Fibroblast of skin of scalp (primary cell): Measurements from ENCODE around the gene HPS3.

Source experiments
- DNase-seq: peaks from one replicate; pipeline ENCODE4 v3.0.0-alpha.2; 2013

HPS3 gene

DNA sequence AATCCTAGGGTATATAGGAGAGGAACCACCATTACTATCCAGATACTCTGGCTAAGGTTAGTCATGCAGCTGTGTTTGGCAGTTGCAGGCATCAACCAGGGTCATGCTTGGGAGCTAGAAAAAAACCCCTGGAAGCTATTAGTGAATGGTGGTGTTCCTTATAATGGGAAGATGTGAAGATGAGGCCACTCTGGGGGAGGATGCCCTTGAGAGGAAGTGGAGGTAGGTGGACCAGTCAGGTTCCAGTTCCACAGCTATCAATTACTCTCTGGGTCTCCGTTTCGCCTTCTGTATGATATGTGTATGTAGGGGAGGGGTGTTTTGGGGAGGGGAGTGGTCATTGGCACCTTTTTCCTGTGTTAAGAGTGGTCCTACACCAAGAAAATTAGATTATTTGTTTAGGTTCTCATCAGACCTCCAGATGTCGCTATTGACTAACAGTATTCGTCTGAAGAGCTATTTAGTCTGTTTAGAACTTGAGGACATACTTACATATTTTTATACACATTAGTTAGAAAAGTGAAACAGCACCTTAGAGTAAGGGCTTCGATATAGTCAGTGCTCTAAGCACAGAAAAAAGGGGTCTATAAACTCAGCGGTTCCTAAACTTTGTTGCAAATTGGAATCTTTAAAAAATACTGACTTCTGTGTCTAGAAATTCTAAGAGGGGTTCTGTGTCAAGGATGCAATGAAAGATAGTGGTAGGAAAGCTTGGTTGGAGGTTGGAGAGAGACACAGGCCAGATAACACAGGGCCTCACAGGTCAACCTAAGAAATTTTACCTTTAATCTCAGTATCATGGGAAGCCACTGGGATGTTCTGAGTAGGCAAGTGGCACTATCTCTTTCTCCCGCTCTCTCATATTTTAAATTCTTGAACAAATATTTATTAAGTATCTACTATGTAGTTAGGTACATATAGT is 9.1 kb upstream of the HPS3 start:
- DNase-seq = peak; percentile 68

- peak; percentile 7 for DNase-seq
These were observed 6.5 kb upstream of the HPS3 start for GRCh38 chr3:149122721-149123578.

DNA sequence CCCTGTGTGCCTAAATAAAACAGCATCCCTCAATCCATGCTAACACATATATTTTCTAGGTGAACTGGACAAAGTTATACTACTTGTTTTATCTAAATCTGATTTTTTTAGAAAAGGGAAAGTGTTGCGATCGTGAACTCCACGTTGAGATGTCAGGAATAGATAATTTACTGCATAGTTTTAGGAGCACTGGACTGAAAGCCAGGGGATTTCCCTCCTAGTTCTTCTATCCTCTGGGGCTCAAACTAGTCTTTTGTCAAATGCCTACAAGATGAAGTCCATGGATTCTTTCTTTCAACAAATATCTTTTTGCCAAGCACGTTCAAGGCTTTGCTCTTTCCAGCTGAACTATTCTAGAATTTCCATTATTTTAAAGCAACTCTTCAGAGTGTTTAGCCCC is 617 bp upstream of the HPS3 start:
- DNase-seq = peak; percentile 8

- DNase-seq = no peak
These were observed 2.2 kb downstream of the HPS3 start for GRCh38 chr3:149131589-149131988.

- DNase-seq = no peak
These were observed 5.1 kb downstream of the HPS3 start for GRCh38 chr3:149134575-149134974.

DNA sequence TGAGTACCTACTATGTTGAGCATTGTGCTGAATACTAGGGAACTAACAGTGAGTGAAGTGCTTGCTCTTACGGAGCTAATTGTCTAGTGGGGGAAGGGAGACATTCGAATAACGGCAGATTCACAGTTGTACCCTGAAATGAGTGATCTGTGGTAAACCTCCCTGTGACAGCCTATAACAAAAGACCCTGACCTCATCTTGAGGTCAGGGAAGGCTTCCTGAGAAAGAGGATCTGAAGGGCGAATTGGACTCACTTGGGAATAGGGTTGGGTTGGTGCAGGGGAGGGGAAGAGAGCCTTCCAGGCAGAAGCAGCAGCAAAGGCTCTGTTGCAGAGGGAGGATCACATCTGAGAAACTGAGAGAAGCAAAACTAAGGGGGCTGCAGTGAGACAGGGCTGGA is 13.2 kb downstream of the HPS3 start:
- no peak for DNase-seq

DNA sequence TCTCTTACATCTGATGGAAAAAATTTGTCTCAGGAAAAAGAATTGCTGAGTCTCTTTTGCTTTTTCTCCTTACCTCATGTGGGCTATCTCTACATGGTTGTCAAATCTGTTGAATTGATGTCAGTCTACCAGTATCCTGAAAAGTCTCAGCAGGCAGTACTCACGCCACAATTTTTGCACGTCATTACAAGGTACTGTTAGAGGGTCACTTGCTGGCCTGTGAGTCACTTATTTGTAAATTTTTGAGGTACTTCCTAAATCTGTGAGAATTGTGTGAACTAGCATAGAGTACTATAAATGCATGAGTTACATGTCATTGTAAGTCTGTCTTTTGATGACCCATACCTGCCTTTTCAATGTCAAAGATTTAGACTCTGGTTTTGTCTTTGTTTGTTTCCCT is 15.9 kb downstream of the HPS3 start:
- DNase-seq = no peak

DNA sequence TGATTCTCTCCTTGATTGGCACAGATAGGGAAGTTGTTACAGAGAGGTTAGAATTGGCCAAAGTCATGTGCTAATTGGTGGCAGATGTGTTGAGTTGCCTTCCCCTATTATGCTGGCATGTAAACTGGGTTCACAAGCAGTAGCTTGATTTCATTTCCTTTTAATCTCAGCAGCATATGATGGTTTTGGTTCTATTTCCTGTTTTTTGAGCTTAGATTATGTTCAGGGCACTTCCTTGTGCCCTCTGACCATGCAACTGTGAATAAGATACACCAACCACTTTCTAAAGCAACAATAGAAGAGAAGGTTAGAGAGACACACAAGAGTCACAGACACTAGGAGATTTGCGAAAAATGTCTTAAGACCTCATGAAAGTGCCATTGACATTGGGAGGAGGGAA is 16.5 kb downstream of the HPS3 start:
- DNase-seq = no peak

DNA sequence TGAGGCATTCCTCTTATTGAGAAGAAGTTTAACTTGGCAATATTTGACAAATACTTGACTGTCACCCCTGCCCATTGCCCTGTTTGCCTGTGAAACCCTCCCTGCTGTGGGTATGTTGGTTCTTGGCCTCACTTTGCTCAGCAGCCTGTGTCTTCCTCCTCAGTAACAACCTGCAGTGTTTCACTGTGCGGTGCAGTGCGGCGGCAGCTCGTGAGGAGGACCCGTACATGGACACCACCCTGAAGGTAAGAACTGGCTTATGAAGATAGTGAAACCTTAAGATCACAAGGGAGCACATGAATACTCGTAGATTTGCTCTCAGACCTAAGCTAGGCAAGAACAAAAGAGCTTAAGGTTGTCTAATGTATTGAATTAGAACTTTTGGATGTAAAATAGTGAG is 21.0 kb downstream of the HPS3 start:
- no peak for DNase-seq

GRCh38 chr3:149151843-149152242 is 22.4 kb downstream of the HPS3 start:
- DNase-seq = peak; percentile 51

- peak; percentile 15 for DNase-seq
These were observed 23.0 kb downstream of the HPS3 start for GRCh38 chr3:149152420-149152819.

DNA sequence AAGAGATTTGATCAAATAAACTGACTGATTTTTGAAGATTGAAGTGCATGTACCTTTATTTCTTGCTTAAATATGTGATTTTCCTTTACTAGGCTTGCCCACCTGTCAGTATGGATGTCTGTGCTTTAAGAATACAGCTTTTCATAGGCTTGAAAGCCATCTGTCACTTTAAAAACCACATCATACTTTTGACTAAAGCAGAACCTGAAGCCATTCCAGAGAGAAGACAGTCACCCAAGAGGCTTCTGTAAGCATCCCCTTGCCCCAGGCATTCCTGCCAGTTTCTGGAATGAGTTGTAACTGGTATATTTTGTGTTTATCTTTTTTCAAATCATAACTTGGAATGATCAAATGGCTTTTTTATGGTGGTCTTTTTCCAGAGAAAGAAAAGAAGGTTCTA is 24.0 kb downstream of the HPS3 start:
- no peak for DNase-seq

DNA sequence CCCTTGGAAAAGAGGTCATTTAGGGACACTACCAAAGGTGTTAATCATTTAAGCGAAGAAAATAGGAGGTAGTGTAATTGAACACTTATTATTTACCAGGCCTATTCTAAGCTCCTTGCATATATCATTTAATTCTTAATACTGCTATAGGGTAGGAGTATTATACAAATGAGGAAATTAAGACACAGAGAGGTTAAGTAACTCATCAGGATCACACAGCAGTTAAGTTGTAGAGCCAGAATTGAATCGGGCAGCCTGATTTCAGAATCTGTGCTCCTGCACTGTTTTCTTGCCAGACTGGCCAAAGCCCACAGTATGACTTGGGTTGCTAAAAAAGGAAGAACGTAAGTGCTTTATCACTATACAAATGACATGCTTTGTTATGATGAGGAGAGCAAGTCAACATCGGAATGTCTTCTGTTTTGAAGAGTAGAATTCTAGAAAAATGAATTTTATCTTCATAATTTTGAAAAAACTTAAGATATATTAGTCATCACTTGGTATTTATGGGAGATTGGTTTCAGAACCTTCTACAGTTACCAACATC is 31.4 kb downstream of the HPS3 start:
- peak; percentile 8 for DNase-seq

DNA sequence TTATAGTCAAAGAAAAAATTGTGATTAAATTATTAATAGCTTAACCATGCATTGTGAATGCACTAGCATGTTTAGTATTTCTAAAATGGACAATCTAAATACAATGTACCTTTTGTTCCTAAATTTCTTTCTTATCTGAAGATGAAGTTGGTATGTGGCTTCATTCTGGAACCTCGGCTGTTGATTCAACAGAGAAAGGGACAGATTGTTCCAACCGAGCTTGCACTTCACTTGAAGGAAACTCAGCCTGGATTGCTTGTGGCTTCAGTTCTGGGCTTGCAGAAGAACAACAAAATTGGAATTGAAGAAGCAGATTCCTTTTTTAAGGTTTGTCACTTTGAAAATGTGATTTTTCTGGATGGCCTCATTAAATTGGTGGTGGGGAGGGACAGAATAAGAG is 32.6 kb downstream of the HPS3 start:
- DNase-seq = no peak

DNA sequence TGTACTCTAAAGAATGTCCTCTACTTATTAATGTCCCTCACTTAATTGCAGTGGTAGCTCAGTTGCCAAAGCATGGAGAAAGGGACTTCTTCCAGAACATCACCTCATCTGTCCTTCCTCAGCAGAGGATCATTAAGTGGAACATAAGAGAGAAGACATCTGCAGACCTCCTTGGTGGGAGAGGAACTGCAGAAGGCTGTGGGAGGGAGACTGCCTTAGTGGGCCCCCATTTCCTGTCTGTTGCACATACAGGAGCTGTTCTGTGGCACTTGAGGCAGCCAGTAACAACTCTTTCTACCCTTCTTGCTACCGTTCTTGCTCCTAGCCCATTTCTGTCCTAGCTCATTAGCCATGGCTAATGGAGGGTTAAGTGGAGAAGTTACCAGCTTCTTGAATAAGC is 33.6 kb downstream of the HPS3 start:
- DNase-seq = no peak

DNA sequence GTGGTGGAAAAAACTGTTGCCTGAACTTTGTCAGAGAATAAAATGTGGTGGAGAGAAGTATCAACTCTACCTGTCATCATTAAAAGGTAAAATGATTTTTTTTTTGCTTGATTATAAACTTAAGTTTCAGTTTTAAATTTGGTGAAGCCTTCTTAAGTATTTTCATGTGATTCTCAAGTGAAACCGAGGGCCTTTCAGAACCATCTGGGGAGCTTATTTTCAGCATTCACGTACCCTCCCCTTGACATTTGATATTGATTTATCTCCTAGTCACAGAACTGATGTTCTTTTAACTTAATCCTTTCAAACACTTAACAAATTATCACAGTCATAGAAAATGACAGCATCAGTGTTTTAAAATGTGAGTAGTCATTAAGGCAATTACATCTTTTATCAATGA is 38.5 kb downstream of the HPS3 start:
- DNase-seq = no peak

DNA sequence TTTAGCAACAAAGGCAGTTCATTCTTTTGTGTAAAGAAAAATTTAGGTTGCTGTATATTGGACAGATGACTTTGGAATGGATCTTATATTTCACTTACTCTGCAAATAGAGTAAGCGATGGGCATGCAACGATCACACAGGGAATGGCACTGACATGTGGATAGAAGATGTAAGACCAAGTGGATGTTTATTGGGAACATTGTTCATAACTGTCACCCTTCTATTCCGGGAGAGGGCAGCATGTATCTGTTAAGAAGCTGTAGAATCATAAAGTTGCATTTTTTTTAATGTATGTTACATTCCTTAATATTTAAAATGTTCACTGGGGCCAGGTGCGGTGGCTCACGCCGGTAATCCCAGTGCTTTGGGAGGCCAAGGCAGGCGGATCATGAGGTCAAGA is 41.2 kb downstream of the HPS3 start:
- DNase-seq = peak; percentile 27

DNA sequence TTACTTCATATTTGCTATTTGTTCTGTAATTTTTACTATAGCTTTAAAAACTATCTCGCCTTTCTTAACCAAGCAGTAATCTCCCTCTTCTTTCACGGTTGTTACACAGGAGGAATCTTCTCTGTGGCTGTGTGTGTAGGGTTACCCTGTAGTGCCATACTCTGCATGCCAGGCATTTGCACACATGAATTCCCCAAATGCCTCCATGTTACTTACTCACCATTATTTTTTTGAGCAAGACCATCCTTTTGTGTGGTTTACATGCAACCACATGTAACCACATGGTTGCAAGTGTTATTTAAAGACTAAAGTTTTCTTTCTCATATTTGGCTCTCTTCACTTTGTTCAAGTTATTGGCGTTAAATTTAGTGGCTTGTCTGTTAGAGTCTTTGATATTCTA is 45.5 kb downstream of the HPS3 start:
- peak; percentile 61 for DNase-seq

GRCh38 chr3:149177122-149177521 is 47.7 kb downstream of the HPS3 start:
- DNase-seq = no peak

DNA sequence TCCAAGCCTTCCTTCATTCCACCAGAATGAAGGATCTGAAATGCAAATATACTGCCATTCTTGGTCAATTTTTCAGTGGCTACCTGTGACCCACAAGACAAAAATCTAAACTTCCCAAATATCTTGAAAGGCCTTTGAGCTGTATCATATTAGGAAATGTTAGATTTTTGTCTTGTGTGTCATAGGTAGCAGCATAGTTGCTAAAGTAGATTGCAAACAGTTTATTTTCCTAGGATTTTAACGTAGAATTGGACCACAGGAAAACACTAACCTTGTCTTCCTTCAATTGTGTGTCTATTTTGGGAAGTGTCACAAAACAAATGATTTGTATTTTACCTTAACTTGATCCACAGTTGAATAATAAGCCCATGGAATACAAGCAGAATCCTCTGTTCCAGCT is 49.8 kb downstream of the HPS3 start:
- DNase-seq = peak; percentile 63

DNA sequence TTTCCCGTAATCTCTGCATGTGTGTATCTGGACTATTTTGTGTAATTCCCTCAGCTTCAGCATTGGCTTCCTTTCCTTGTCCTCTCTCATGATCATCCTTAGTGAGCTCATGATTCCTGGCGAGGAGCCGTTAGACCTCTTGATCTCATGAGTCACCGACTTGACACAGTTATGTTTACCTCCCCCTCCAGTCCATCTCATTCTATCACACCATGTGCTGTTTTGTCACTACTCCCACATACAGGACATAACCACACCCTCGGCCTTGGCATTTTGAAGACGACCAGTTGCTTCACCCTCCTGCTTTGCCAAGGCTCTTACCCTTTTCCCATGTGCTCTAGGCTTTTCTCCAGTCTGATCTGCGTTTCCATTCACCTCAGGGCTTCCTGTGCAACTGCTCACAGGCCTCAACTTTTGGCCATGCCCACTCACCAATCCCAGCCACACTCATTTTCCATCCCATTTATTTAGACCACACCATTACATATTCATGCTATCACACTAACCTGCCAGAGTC is 50.7 kb downstream of the HPS3 start:
- peak; percentile 95 for DNase-seq

- DNase-seq = no peak
These were observed 51.7 kb downstream of the HPS3 start for GRCh38 chr3:149181182-149181581.

GRCh38 chr3:149186219-149186618 is 56.8 kb downstream of the HPS3 start:
- DNase-seq = no peak
